ENCODE data around the gene IPO8.

IPO8 gene

GRCh38 chr12:30695199-30696102 is at the start of gene IPO8:
IPO8 (minus strand) TSS chr12:30695869; CDS start chr12:30695647, 222 bp downstream.
- peak; percentile 95 for DNase-seq (ENCODE audit: low spot score)

GRCh38 chr12:30744321-30744720 is 48.7 kb upstream of the IPO8 start:
- DNase-seq (ENCODE audit: low spot score) = no peak

- DNase-seq (ENCODE audit: low spot score) = no peak
Measured at GRCh38 chr12:30740274-30740673, 44.6 kb upstream of the IPO8 start.

- no peak for DNase-seq (ENCODE audit: low spot score)
Measured at GRCh38 chr12:30739020-30739419, 43.4 kb upstream of the IPO8 start.

GRCh38 chr12:30732954-30733637 is 37.4 kb upstream of the IPO8 start:
- DNase-seq (ENCODE audit: low spot score) = peak; percentile 14

GRCh38 chr12:30730011-30730410 is 34.3 kb upstream of the IPO8 start:
- DNase-seq (ENCODE audit: low spot score) = no peak

GRCh38 chr12:30729547-30729946 is 33.9 kb upstream of the IPO8 start:
- DNase-seq (ENCODE audit: low spot score) = no peak

- DNase-seq (ENCODE audit: low spot score) = no peak
Measured at GRCh38 chr12:30726647-30727046, 31.0 kb upstream of the IPO8 start.

- DNase-seq (ENCODE audit: low spot score) = no peak
Measured at GRCh38 chr12:30725739-30726138, 30.1 kb upstream of the IPO8 start.

- no peak for DNase-seq (ENCODE audit: low spot score)
Measured at GRCh38 chr12:30719060-30719459, 23.4 kb upstream of the IPO8 start.

- no peak for DNase-seq (ENCODE audit: low spot score)
Measured at GRCh38 chr12:30707613-30708342, 12.1 kb upstream of the IPO8 start.

GRCh38 chr12:30706476-30706875 is 10.8 kb upstream of the IPO8 start:
- no peak for DNase-seq (ENCODE audit: low spot score)

GRCh38 chr12:30701056-30701455 is 5.4 kb upstream of the IPO8 start:
- peak; percentile 9 for DNase-seq (ENCODE audit: low spot score)

GRCh38 chr12:30700216-30700900 is 4.7 kb upstream of the IPO8 start:
- peak; percentile 35 for DNase-seq (ENCODE audit: low spot score)

GRCh38 chr12:30698346-30698745 is 2.7 kb upstream of the IPO8 start:
- DNase-seq (ENCODE audit: low spot score) = no peak

GRCh38 chr12:30696943-30697342 is 1.3 kb upstream of the IPO8 start:
- DNase-seq (ENCODE audit: low spot score) = no peak

GRCh38 chr12:30696486-30696885 is 817 bp upstream of the IPO8 start:
- DNase-seq (ENCODE audit: low spot score) = no peak

GRCh38 chr12:30696103-30696408 is 387 bp upstream of the IPO8 start:
- no peak for DNase-seq (ENCODE audit: low spot score)

- peak; percentile 45 for DNase-seq (ENCODE audit: low spot score)
Measured at GRCh38 chr12:30694412-30695198, 1.1 kb downstream of the IPO8 start.

- no peak for DNase-seq (ENCODE audit: low spot score)
Measured at GRCh38 chr12:30692470-30692869, 3.2 kb downstream of the IPO8 start.

GRCh38 chr12:30691122-30691879 is 4.4 kb downstream of the IPO8 start:
- DNase-seq (ENCODE audit: low spot score) = peak; percentile 30

Data from Ammon's horn (tissue), 1 donor.